Pancreas (tissue), 10 donors: ENCODE data around the gene DCUN1D5. TPM values are rescaled to one million over a fixed set of nuclear protein-coding genes. Genes with fewer than 3 reads are reported as not detected.

Experiments
- ATAC-seq, 4 donors: fragments of 200-7000 bp; cut with Tn5 transposase; one replicate each; pipeline versions ENCODE4 v1.8.0 to v1.9.1; 2020; ENCODE audit warnings: mild to moderate bottlenecking in 4 of 4, moderate library complexity in 4 of 4
- DNase-seq, 6 donors: peaks; one replicate each; pipeline ENCODE4 v3.0.0-alpha.2; 2020
- FAIRE-seq: peaks from 2 replicates; lab custom pipeline; 2012; peaks lifted over from hg19 to GRCh38; lab: Jason Lieb, UNC
- H3K27ac ChIP-seq, 4 donors: fragments of 200-600 bp; sonication (generic); 1 replicate in 3 of 4; 2 replicates in 1 of 4; pipeline versions ENCODE4 v1.5.0 to v1.8.0; 2020
- H3K27me3 ChIP-seq, 4 donors: fragments of 200-600 bp; one replicate each; pipeline ENCODE4 v1.8.0; 2021
- H3K36me3 ChIP-seq, 3 donors: fragments of 200-600 bp; sonication (generic) in 1 of 3; one replicate each; pipeline versions ENCODE4 v1.5.0 to v1.8.0; 2020 to 2021
- H3K4me1 ChIP-seq, 3 donors: fragments of 200-600 bp; one replicate each; pipeline ENCODE4 v1.8.0; 2021
- H3K4me3 ChIP-seq, 4 donors: fragments of 200-600 bp; sonication (generic) in 2 of 4; one replicate each; pipeline versions ENCODE4 v1.5.0 to v1.8.0; 2020 to 2021
- H3K9me3 ChIP-seq, 4 donors: fragments of 200-600 bp; one replicate each; pipeline ENCODE4 v1.8.0; 2021
- WGBS, 2 donors: extraction: QIAGEN DNeasy Blood & Tissue Kit; methylation state at CpG; one replicate each; pipeline ENCODE4 v1.1.7; 2013; 5-methylcytosine and 5-hydroxymethylcytosine counted together
- intact Hi-C, 3 donors: fragments of 100-400 bp; cut with DNase I; formaldehyde crosslinking; loops; one replicate each; pipeline versions ENCODE4 v1.11.1 to v1.14.2; 2022
- polyA plus RNA-seq, 2 donors: library from polyadenylated mRNA; stranded (reverse); fragments of 200-250 nt; gene quantifications; one replicate each; pipeline ENCODE4 v1.2.3, GENCODE V29; 2013
- total RNA-seq, 6 donors: library from RNA; stranded (reverse); fragmentation: NEBNext Ultra II Directional in 4 of 6; extraction: Animal tissue kit (Norgen Biotek cat#: 25700) in 4 of 6; gene quantifications; one replicate each; pipeline versions ENCODE4 v1.2.1 to v1.2.4, GENCODE V29; 2021 to 2023
- TF ChIP-seq, protein P1 (sequence below), 4 donors: fragments of 200-600 bp; sonication (generic) in 3 of 4; IDR thresholded peaks; one replicate each; pipeline versions ENCODE4 v1.5.0 to v1.8.0; 2021; ENCODE audit warnings: antibody characterized with exemption in 4 of 4
- donor health status: healthy with polysubstance abuse.
- donor health status: DM: no; HTN: no; CAD: no; lungs with moderate emphysema.
- donor health status: DM: no; HTN: no; CAD: no.
- donor health status: control.
- donor health status: control.
- donor health status: Bipolar disorder and iron deficiency.
- donor health status: DM: yes; HTN: yes; CAD: no.
- donor health status: DM: no; HTN: no; CAD: no.
- donor health status: DM: no; HTN: no; CAD: no.
- donor health status: DM: yes; HTN: yes; CAD: no.

DCUN1D5 gene
- total and polyA plus RNA-seq, 8 donors = 5.8 to 9.9 (median 9.2) TPM

DNA sequence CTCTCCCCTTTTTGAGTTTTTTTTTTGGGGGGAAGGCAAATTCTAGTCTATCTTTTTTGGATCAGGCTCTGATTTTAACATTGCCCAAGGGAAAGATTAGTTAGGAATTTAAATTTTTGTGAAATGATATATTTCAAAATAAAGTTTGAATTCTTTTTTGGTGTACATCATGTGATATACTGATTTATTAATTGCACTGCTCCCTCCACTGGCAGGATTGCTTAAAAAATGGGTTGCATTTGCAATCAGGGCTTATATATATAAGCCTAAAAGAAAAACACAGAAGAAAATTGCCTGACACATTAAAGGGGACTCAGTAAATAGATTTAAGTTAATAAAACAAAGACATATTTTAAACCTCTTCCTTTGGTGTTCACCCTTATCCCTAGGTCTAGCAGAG is 18.4 kb upstream of the DCUN1D5 start:
- ATAC-seq = no peak
- no peak for DNase-seq
- H3K36me3 ChIP-seq = no peaks in the 10 kb centered on the region
- intact Hi-C loops = no loop called here
- H3K27me3 ChIP-seq = no peaks in the 10 kb centered on the region
- FAIRE-seq = no peak
- H3K9me3 ChIP-seq = no peaks in the 10 kb centered on the region
- TF ChIP-seq, protein P1, sequence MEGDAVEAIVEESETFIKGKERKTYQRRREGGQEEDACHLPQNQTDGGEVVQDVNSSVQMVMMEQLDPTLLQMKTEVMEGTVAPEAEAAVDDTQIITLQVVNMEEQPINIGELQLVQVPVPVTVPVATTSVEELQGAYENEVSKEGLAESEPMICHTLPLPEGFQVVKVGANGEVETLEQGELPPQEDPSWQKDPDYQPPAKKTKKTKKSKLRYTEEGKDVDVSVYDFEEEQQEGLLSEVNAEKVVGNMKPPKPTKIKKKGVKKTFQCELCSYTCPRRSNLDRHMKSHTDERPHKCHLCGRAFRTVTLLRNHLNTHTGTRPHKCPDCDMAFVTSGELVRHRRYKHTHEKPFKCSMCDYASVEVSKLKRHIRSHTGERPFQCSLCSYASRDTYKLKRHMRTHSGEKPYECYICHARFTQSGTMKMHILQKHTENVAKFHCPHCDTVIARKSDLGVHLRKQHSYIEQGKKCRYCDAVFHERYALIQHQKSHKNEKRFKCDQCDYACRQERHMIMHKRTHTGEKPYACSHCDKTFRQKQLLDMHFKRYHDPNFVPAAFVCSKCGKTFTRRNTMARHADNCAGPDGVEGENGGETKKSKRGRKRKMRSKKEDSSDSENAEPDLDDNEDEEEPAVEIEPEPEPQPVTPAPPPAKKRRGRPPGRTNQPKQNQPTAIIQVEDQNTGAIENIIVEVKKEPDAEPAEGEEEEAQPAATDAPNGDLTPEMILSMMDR (IDR thresholded peaks at IDR 0.05) = no peak
- H3K27ac ChIP-seq = no peak overlapping the region
- H3K4me3 ChIP-seq = peak overlapping the region in 1 of 4 donors; percentile 51
- peaks cover 0 to 4% (median 0%) of the 10 kb centered on the region in 3 donors for H3K4me1 ChIP-seq

DNA sequence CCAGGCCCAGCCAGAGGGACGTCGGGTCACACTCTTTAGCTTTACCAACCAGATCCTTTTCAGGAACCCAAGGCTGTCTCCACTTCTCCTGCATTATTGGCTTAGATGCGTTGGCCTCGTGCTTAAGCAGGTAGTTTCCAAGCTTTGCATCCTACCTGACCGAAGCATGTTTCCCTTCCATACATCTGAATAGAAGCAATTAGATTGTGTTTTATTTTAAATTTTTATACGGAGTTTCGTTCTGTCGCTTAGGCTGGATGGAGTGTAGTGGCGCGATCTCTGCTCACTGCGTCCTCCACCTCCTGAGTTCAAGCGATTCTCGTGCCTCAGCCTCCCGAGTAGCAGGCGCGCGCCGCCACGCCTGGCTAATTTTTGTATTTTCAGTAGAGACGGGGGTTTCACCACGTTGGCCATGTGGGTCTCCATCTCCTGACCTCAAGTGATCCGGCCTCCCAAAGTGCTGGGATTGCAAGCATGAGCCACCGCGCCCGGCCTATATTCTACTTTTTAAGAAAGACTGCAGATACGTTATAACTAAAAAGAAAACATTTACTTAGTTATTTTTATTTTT is 17.9 kb upstream of the DCUN1D5 start:
- Histone ChIP-seq H3K4me3 (peak overlapping the region; percentile 45 to 68 (median 50)), H3K27me3 (no peaks in the 10 kb centered on the region), H3K9me3 (no peaks in the 10 kb centered on the region), H3K36me3 (no peaks in the 10 kb centered on the region), H3K4me1 (peaks cover 0 to 4% (median 0%) of the 10 kb centered on the region in 3 donors), H3K27ac (peak overlapping the region; percentile 9 to 64 (median 53))
- FAIRE-seq (no peak), ATAC-seq (peak; percentile 1 to 48 (median 10)), DNase-seq (peak in 1 of 6 donors; percentile 54)
- TF ChIP-seq, protein P1 (IDR thresholded peaks at IDR 0.05) = no peak
- intact Hi-C loops = no loop called here
- WGBS, 2 donors = 21 to 22% methylated on average over 26 of the region's 26 CpGs

DNA sequence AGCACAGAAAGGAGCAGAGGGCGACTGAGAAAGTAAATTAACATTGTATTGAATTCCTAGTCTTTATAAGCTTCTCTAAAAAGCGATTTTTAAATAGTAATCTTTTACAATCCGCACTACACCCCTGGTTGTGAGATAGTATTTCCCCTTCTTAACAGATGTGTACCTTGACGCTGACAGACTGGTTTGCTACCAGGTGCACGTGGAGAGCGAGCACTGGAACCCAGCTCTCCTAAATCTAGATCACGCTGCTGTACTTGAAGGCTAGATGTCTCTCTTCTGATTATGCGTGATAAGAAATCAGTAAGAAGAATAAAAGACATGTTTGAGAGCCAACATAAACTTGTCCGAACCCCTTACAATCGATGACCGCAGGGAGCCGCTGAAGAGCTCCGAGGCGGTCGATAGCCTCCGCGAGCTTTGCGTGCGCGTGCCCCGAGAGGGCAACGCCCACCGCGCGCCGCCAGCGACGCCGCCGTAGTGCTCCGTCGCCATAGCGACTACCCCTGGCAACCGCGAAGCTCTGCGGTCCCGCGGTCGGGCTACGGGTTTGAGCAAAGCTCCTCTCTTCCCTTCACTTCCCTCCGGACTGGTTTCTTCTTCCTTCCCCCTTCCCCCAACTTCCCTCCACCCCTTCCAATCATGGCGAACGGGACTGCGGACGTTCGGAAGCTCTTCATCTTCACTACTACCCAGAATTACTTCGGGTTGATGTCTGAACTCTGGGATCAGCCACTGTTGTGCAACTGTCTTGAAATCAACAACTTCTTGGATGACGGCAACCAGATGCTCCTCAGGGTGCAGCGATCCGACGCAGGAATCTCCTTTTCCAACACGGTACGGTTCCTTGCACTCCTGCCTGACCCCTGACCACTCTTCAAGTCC is 17.2 kb upstream of the DCUN1D5 start, which contains the start of gene DYNC2H1:
TSS of gene DYNC2H1 (plus strand) at position 494 of the 885 bp plus-strand sequence. CDS start at position 643, 149 bp downstream.
- H3K27me3 ChIP-seq = no peaks in the 10 kb centered on the region
- H3K9me3 ChIP-seq = no peaks in the 10 kb centered on the region
- TF ChIP-seq, protein P1 (IDR thresholded peaks at IDR 0.05) = peak in 2 of 4 donors; percentile 20 to 33
- ATAC-seq (peak; percentile 99 to 100 (median 100)), DNase-seq (peak; percentile 84 to 94 (median 89)), FAIRE-seq (no peak)
- H3K27ac ChIP-seq = peak within 1 kb of the TSS; percentile 9 to 64 (median 53)
- intact Hi-C loops = no loop called here
- H3K4me1 ChIP-seq = peaks cover 0 to 4% (median 0%) of the 10 kb centered on the region in 3 donors
- WGBS, 2 donors = 0% methylated on average over 53 of the region's 53 CpGs
- H3K36me3 ChIP-seq = no peaks in the 10 kb centered on the region
- peak within 1 kb of the TSS; percentile 45 to 68 (median 50) for H3K4me3 ChIP-seq

DNA sequence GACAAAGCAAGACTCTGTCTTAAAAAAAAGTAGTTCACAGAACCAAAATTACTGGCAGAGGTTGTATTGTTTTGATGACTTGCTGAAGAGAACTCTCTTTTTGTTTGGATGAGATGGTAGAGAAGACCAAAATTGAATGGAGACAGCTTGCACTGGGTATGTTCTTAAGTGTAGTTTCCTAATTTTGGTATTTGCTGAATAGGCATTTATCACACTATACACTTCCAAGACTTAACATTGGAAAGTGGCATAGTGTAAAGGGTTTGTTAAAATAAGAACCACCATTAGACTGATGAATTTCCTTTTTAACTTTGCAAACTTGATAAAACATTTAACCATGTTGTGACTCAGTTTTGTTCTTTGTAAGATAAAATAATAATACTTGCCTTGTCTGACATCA is 5.3 kb upstream of the DCUN1D5 start:
- FAIRE-seq = no peak
- H3K4me1 ChIP-seq = no peaks in the 10 kb centered on the region
- ATAC-seq = no peak
- no peak overlapping the region for H3K27ac ChIP-seq
- no peak overlapping the region for H3K4me3 ChIP-seq
- intact Hi-C loops = no loop called here
- H3K27me3 ChIP-seq = peaks cover 0 to 8% (median 0%) of the 10 kb centered on the region in 4 donors
- H3K36me3 ChIP-seq = no peaks in the 10 kb centered on the region
- TF ChIP-seq, protein P1 (IDR thresholded peaks at IDR 0.05) = no peak
- no peak for DNase-seq
- no peaks in the 10 kb centered on the region for H3K9me3 ChIP-seq
